Right forelimb (tissue), 1 donor: ENCODE data around the gene PRTG.
"Not testable (repeated sequence)": the region's sequence is repeated elsewhere in the genome, so short reads cannot be mapped to it uniquely, and the experiment has no call there.

Source experiments
- DNase-seq: peaks from one replicate; pipeline ENCODE4 v3.0.0-alpha.2; 2018

PRTG gene, protein sequence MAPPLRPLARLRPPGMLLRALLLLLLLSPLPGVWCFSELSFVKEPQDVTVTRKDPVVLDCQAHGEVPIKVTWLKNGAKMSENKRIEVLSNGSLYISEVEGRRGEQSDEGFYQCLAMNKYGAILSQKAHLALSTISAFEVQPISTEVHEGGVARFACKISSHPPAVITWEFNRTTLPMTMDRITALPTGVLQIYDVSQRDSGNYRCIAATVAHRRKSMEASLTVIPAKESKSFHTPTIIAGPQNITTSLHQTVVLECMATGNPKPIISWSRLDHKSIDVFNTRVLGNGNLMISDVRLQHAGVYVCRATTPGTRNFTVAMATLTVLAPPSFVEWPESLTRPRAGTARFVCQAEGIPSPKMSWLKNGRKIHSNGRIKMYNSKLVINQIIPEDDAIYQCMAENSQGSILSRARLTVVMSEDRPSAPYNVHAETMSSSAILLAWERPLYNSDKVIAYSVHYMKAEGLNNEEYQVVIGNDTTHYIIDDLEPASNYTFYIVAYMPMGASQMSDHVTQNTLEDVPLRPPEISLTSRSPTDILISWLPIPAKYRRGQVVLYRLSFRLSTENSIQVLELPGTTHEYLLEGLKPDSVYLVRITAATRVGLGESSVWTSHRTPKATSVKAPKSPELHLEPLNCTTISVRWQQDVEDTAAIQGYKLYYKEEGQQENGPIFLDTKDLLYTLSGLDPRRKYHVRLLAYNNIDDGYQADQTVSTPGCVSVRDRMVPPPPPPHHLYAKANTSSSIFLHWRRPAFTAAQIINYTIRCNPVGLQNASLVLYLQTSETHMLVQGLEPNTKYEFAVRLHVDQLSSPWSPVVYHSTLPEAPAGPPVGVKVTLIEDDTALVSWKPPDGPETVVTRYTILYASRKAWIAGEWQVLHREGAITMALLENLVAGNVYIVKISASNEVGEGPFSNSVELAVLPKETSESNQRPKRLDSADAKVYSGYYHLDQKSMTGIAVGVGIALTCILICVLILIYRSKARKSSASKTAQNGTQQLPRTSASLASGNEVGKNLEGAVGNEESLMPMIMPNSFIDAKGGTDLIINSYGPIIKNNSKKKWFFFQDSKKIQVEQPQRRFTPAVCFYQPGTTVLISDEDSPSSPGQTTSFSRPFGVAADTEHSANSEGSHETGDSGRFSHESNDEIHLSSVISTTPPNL

DNA sequence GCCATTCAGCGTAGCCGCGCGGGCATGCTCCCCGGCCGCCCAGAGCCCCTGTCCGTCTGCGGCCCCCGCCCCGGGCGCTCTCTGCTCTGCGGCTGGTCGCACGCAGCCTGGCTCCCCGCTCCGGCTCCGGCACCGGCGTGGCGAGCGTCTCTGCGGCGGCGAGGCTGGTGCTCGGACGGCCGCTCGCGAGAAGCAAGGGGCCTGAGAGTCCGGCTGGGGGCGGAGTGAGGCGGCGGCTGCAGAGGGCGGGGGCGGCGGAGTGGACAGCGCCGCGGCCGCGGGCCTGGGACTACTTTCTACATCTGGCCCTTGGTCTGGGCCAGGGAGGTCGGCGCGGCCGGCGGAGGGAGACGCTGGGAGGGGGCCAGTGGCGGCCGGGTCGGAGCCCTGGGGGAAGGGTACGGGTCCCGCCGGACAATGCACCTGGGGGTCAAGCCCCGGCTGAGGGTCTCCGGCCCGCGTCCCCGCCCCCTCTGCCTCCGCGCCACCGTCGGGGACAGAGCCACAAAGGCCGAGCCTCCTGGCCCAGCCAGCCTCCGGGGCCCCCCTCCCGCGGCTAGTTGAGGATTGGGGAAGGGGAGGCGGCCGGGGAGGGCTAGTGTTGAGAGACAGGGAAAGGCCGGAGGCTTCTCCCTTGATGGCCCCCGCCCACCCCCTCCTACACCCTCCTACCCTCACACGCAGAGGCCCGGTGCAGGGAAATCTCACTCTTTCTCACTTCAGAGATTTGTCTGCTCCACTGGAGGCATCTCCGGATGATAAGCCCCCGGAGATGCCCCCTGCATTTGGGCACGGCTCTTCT lies at the start of gene PRTG:
PRTG (minus strand) TSS at position 226 of the 802 bp plus-strand sequence; CDS start at position 5, 221 bp downstream.
- DNase-seq: peak; percentile 87

DNA sequence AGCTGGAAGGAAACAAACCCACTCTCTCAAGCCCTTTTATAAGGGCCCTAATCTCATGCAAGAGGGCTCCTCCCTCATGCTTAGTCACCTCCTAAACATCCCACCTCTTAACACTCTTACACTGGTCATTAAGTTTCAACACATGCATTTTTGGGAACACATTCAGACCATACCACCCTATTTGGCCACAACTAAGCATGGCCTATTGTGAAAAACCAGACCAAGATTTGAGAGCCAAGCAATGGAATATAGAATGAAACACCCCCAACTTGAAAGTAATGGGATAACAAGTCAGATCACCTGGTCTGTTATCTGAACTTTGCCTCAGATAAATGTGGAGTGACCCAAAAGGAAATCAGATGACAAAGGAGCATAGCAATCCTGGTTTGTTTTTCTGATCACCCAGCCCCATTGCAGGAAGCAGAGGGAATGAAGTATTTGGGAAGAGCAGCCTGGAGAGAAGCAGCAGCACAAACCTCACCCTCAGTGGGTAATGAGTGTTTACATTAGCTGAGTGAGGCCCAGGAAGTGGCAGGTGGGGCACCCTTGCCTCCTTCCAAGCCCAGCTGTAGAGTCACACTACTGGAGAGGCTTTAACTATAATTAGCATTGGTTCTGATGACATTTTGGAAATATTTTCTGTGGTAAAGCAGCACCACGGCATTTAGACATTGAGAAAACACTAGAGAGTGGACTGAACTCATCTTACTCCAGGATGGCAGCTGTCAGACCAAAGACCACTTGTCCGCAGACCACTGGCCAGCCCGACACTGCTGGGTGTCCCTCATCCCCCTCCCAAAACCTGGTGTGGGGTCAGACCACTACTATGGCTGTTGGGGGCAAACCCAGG lies 48.8 kb upstream of the PRTG start:
- no peak for DNase-seq

GRCh38 chr15:55789066-55789660 lies 46.2 kb upstream of the PRTG start:
- no peak for DNase-seq

DNA sequence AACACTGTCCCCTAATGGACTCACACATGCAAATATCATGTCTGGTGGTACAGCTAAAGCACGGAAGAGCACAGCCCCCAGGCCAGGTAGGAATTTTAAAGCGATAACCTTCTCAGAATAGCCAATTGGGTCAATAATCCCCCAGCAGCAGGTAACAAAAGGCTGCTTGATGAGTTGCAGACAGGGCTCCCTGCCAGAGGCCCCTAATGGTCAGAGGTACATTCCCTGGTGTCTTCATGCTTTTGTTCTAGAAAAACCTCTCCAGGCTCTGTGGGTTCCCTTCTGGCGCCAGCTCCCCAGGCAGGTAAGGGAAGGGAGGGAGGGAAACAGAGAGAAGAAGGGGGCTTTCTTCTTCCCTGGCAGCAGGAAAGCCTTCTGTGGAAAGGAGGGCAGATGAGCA lies 43.4 kb upstream of the PRTG start:
- DNase-seq: no peak

- not testable (repeated sequence) for DNase-seq
Measured at GRCh38 chr15:55785593-55785992, 42.6 kb upstream of the PRTG start.

GRCh38 chr15:55784286-55784685 lies 41.3 kb upstream of the PRTG start:
- DNase-seq: no peak

DNA sequence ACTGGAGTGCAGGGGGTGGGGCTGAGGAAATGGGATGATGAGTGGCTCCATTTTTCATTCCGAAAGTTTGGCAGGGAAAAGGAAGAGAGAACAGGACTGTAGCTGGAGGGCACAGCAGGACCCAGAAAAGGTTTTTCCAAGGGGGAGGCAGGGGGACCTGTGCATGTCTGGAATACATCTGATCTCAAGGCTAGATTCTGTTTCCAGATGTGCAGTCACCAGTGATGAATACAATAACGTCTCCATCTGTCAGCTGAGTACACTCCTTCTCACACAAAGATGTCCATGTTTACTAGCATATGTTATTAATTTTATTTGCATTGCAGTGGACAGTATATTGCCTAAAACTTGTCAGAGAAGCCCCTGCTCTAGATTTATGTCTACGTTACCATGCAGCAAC lies 39.9 kb upstream of the PRTG start:
- no peak for DNase-seq

- no peak for DNase-seq
Measured at GRCh38 chr15:55780292-55780691, 37.3 kb upstream of the PRTG start.

DNA sequence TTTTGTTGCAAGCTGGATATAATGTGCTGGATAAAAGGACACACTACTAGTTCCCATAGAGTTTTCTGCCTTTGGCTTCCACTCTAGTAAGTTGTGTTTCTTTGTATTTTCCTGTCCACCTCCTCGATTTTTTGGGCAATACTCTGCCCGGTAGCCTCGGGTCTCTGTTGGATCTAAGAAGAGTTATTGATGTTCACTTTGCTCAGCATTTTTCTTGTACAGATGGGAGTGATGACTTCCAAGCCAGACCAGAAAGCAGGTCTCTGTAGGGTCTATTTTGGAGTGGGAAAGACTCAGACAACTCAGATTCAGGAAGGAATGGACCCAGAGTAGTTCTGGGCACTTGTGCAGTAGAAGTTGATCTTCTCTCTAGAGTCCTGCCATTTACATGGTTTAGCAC lies 36.0 kb upstream of the PRTG start:
- DNase-seq: no peak

DNA sequence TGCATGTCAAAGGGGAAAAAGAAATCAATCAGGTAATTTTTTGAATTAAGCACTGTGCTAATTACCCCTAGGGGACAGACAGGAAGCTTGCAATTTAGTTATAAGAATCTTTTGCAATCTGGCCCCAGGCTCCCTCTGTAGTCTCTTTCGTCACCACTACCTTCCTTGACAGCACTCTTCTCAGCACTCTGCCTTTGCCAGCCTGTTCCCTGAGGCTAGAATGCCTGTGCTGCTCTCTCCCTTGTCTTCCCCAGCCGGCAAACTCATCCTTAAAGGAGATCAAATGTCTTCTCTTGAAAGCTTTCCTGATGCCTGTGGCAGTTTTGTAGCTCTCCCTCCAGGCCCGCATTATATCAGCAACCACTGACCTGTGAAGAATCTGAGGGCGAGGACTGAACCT lies 32.4 kb upstream of the PRTG start:
- no peak for DNase-seq

GRCh38 chr15:55774113-55774970 lies 31.4 kb upstream of the PRTG start:
- DNase-seq: no peak

GRCh38 chr15:55770806-55771205 lies 27.9 kb upstream of the PRTG start:
- DNase-seq: no peak

DNA sequence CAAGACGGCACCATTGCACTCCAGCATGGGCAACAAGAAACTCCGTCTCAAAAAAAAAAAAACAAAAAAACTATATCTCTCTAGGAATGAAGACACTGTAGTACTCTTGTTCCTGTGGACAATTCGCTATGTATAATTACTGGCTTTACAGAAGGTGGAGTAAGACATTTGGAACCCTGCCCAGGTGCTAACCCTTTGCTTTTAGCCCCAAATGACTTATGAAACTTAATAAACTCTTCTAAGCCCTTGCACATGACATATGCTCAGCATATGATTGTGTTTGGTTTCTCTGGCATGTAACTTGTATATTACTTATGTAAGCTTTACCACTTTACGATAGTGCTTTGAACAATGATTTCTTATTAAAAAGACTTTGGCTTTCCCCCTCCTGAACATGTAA lies 27.3 kb upstream of the PRTG start:
- no peak for DNase-seq

- DNase-seq: no peak
Measured at GRCh38 chr15:55768670-55769185, 25.8 kb upstream of the PRTG start.

GRCh38 chr15:55766676-55767075 lies 23.7 kb upstream of the PRTG start:
- no peak for DNase-seq

- no peak for DNase-seq
Measured at GRCh38 chr15:55764398-55764797, 21.4 kb upstream of the PRTG start.

- DNase-seq: no peak
Measured at GRCh38 chr15:55758580-55758986, 15.6 kb upstream of the PRTG start.

DNA sequence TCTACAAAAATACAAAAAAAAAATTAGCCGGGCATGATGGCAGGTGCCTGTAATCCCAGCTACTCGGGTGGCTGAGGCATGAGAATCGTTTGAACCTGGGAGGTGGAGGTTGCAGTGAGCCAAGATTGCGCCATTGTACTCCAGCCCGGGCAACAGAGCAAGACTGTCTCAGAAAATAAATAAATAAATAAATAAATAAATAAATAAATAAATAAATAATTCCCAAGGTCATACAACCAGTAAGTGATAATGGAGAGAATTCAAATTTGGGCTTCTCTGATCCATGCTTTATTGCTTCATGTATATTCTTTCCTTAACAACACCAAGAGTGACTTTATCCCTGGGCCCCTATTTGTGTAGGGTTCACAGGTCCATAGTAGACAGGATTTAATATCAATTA lies 10.5 kb upstream of the PRTG start:
- not testable (repeated sequence) for DNase-seq

- DNase-seq: no peak
Measured at GRCh38 chr15:55750706-55751105, 7.8 kb upstream of the PRTG start.
